ENCODE data around the gene SLC2A10.
A peak's percentile ranks its signal among the peaks of the same experiment; 100 is the strongest.

Gene SLC2A10

DNA sequence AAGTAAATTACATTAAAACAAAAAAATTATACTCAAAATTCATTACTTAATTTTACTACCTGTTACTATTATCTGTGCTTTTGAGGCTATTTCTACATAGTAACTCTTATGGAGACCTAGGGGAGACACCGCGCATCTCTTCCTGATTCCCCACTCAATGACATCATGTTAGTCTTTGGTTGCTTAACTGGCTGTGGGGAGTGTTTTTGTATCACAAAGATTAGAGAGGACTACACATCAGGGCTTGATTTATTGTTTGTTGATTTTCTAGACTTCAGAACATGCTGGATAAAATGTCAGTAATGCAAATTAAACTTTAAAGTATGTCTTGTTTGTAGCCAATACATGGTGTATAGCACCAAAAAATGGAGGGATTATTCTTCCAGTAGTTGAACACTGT, 26.0 kb downstream of the SLC2A10 start:
- no peak for DNase-seq (ENCODE audit: low read depth, low spot score)

DNA sequence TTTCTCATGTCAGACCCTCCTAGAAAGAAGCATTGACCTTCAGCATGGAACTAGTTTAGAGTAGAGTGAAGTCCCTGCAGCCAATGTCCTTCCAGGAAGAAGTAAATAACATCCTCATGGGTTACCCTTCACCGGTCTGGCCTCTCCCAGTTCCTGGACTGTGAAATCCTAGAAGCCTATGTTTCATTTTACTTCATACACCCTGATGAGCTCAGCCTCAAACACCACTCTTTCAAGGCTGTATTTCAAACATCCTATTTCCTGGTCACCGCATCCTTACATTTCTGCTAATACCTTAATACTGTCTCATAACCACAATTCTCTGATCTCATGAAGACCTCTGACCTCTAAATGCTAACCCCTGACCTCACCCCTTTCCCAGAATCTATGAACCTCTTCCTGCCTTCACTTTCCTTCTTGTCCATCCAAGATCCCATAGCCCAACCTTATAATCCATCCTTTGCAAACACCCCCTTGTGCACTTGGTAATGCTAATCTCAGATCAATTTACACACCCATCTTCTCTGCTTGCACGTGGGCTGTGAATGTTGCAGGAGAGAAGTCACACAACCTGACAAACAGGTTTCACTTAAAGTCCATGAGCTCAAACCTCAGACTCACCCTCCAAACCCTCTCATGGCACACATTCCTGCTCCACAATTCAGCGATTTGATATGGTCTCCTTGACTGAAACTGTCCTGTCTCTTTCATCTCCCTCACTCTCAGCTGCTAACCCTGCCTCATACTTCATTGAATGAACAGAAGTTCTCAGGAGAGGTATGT, 30.2 kb downstream of the SLC2A10 start:
- no peak for DNase-seq (ENCODE audit: low read depth, low spot score)

DNA sequence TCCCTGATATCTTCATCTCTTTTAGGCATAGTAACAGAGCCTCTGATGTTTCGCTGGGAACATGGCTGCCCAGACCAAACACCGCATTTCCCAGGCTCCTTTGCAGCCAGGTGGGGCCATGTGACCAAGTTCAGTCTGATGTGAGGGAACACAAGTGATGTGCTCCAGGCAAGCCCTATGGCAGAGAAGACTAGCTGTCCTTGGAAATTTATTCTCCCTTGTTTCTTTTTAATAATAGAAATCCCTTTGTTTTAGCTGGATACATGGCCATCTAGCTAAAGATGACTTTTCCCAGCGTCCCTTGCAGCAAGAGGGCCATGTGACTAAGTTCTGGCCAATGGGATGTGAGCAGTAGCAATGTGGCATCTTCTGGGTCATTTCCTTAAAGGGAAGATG, 30.8 kb downstream of the SLC2A10 start:
- no peak for DNase-seq (ENCODE audit: low read depth, low spot score)

DNA sequence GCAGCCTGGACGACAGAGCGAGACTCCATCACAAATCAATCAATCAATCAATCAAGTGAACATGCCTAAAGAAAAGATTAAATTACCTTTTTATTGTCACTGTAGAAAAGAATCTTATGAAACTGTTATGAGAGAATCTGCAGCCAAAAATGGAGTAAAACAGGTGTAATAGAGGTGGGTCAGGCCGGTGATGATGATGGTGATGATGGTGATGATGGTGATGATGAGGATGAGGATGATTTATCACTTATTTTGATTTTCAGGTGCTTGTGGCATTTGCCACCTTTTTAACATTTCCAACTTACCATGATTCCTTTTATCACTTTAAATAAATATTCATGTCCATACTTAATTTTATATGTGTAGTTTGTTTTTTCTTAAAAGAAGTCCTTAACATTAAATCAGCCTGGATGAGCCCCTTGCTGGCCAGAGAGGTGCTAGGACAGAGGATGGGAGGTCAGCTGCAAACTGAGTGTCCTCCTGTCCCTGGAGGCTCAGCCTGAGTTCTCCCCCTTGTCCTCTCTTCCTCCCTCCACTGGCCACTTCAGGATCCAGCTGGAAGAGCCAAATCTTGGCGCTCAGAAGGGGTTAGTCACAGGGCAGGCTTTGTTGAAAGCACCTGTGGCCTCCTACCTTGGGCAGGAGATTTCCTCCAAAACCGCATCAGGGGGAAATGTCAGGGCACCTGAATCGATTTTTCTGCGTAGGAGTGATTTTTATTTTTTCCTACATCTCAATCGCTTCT, 32.6 kb downstream of the SLC2A10 start:
- no peak for DNase-seq (ENCODE audit: low read depth, low spot score)

DNA sequence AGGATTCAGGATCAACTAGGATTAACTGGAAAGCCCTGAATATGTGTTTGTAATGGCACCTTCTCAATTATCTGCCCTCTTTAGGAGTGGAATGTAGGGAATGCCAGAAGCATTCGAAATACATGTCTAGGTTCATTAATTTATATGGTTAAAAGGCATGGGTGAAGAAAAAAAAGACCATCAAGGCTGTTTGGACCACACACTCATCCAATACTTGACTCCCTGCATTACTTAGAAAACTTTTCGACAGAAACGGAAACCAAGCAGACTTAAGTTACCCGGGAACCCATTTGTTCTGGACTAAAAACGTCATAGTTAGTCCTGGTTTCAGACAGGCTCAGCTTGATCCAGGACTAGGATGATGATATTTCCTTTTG, 33.2 kb downstream of the SLC2A10 start:
- no peak for DNase-seq (ENCODE audit: low read depth, low spot score)

DNA sequence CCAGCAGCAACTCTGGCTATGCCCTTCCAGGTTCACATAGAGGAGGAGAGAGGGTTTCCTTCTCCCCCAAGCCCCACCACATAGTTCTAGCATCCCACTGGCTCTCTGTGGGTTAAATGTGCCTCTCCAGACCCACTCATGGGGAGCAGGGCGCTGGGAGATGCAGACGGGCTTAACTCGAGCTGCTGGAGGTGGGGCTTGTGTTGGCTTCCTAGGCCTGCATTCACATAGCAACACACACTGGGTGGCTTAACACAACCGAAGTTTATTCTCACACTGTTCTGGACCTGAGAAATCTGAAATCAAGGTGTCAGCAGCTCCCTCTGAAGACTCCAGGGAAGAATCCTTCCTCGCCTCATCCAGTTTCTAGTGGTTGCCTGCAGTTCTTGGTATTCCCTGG, 33.6 kb downstream of the SLC2A10 start:
- DNase-seq (ENCODE audit: low read depth, low spot score): no peak

DNA sequence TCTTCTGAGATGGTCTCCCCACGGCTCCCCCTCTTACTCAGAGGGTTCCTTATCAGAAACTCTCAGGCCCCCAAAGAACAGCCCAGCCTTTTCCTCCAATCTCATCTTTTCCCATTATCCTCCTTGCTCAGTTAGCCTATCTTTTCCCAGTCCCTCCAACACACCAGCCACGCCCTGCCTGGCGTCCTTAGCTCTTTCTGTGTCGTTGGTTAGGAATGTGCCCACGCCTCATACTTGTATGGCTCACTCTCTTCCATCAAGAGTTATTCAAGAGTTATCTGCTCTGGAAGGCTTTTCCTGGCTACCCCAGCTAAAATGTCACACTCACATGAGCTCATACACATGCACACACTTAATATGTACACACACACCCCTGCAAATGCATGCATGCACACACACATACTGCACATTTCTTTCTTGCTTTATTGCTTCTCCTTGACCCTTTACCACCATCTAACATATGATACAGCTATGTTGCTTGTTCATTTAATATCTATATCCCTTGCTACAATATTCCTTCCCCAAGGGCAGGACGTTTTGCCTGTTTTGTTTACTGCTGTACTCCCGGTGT, 37.6 kb downstream of the SLC2A10 start:
- DNase-seq (ENCODE audit: low read depth, low spot score): no peak

DNA sequence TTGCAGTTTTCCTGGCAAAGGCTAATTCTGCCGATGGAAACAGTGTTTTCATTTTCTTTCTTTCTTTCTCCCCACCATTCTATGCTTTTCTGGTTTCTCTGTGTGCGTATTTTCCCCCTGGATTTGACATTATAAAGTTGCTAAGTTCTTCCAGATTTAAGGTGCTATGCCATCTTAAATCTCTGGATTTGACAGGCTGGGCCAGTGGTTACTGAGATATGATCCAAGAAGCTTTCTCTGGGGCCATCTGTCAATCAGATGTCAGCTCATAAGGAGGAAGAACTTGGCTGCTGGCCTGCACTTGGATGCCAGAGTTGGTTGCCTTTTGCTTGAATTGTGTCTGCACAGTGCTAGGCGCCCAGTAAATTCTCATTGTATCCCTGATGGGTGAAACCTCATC, 39.7 kb downstream of the SLC2A10 start:
- DNase-seq (ENCODE audit: low read depth, low spot score): no peak

DNA sequence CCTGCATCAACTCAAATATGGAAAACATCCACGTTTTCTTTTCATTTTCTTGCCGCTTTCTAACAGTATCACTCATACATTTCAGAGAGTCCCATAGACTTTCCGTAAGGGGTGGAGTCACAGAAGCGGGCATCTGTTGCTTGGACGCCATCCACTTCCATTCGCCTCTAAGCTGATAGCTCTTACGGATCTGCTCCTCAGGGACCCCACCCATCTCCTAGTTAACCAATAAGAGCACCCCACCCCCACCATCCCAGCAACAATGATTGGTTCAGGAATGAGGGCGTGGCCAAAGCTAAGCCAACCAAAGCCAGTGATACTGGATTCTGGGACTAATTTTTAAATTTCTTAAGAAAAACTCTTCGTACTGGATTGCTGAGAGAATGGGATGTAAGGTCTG, 42.4 kb downstream of the SLC2A10 start:
- no peak for DNase-seq (ENCODE audit: low read depth, low spot score)

DNA sequence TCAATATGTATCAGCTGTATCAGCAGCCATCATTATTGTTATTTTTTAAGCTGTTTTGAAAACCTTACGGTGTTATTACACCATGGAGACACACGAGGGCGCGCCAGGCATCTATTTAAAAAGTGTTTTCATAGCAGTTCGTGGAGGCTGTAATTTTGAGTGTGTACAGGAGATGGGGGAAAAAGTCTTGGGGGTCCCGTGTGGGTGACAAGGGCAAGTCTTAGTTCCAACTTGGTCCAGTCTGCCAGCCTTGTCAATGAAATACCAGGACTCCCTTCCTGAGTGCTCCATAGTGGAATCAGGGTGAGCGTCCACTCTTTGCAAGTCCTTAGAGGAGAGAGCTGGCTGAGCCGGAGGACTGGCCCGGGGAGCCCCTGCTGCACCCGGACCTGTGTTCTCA, 43.3 kb downstream of the SLC2A10 start:
- DNase-seq (ENCODE audit: low read depth, low spot score): peak; percentile 20

DNA sequence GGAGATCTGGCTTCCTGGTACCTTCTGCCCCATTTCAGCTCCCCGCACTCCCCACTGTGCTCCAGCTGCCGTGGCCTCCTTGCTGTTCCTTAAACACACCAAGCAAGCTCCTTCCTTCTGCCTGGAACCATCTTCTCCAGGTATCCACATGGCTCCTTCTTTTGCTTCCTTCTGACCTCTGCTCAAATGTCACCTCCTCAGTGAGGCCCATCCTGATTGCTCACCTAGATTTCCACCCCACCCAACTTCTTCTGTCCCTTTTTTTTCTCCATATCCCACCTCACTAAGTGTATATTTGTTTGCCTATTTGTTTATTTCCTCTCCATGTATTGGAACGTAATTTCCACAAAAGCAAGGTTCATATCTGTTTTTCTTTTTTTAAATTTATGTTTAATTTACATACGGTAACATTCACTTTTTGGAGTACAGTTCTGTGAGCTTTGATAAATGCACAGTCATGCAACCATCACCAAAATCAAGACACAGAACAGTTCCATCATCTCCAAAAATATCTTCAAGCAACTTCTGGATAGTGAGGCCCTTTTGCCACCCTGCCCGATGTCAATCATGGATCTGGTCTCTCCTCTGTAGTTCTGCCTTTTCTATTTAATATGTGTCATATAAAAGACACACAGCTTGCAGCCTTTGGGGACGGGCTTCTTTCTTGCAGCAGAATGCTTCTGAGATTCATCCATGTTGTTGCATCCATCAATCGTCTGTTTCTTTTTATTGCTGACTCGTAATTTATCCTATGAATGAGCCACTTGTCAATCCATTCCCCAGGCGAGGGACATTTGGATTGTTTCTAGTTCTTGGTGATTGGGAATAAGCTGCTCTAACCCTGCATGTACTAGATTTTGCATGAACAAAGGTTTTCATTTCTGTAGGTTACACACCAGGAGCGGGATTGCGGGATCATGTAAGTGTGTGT, 46.3 kb downstream of the SLC2A10 start:
- DNase-seq (ENCODE audit: low read depth, low spot score): no peak

DNA sequence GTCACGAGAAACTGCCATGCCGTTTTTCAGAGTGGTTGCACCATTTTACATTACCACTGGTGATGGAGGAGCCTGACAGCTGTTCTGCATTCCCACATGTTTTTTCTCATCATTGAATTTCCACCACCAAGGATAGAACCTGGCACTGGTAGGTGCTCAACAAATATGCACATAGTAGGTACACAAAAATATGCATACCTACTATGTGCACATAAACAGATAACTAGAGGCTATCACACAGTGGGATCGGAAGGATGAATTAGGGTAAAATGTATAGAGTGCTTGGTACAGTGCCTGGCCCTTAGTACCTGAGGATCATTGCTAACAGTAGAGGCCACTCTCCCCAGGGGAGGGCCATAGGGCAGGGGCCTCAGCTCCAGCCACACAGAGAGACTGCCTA, 47.0 kb downstream of the SLC2A10 start:
- no peak for DNase-seq (ENCODE audit: low read depth, low spot score)

DNA sequence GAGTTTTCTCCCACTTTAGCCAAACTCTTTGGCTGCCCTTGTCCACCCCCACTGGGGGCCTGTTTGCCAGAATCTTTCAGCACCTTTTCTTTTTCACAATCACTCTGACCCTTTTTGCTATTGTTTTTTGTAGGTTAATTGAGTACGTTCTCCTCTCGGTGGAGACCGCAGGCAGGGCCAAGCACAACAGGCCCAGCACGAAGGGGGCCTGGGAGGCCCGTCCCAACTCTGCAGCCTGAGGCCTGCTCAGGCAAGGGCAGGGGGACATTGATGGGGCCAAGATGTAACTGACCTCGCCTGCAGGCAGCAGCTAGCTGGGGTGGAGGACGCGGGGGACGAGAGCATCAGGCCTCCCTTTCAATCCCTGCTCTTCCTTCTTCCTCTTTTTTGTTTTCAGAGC, 47.7 kb downstream of the SLC2A10 start:
- DNase-seq (ENCODE audit: low read depth, low spot score): peak; percentile 24

DNA sequence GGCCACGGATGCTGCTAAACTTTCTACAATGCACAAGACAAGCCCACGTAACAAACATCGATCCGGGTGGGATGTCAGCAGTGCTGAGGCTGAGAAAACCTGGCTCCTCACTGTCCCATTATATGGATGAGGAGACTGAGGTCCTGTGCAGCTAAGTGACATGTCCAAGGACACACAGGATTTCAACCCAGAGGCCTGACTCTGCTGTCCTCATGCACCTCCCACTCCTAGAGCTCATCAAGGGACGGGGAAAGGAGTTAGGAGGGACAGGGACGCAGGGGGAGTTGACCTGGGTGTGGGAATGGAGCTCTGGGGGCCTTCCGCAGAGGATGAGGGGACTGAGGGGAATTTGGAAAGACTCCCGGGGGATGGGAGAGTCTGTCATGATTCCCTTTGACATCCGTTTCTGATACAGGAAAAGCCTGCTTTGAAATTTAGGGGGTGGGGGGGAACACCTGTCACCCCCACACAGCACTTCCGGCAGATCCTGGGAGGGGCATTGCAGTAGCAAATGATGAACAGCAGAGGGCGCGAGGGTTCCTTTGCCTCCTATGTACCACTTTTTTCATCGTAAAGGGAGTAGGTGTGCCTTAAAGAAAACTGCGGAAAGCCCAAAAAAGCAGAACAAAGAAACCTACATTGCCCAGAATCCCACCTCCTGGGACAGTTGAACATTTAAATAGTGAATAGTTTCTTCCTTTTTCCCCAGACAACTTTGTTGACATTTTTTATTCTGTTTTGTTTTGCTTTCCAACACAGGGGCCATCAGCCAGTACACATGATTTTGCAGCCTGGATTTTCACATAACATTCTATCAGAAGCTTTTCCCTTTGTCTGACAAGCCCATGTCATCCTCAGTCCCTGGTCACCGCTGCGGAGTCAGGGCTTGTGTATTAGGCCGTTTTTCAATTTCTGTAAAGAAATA, 48.6 kb downstream of the SLC2A10 start:
- DNase-seq (ENCODE audit: low read depth, low spot score): peak; percentile 25

DNA sequence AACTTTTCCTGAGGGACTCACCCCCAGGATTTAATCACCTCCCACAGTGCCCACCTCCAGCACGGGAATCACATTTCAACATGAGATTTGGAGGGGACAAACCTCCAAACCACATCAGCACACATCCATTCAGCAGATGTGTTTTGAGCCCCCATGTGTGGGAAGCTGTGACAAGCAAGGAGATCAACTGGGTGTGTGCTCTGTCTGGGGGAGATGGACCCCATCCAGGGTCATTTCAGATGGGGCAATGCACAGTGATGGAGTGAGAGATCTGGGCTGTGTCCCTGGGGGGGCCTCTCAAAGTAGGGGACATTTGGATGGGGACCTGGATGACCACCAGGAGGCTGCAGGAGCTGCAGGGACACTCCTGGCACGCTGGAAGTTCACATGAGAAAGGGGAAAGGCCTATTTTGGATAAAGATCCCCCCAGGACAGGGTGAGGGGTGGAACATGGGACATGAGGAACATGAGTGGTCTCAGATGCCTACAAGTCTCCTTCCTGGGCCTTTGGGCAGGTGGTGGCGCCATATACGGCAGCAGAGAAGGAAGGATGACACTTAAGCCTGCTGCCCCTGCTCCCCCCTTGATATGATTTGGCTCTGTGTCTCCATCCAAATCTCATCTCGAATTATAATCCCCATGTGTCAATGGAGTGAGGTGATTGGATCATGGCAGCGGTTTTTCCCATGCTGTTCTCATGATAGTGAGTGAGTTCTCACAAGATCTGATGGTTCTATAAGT, 49.6 kb downstream of the SLC2A10 start:
- DNase-seq (ENCODE audit: low read depth, low spot score): no peak

DNA sequence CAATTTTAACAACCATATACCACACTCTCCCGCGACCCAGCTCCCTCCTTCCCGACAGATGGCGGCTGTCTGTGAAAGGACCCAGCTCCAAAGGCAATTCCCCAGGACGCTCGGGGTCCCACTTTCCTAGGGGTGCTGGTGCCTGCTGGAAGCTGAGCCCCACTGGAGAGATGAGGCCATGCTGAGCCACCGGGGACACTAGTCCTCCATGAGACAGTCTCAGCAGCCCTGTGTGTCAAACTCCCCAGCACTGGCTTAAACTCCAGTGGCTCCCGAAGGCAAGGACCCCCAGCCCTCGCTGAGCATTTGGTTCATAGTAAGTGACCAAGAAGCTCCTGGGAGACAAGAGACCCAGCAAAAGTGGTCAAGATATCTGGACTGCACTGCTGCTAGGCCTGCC, 52.1 kb downstream of the SLC2A10 start:
- no peak for DNase-seq (ENCODE audit: low read depth, low spot score)

DNA sequence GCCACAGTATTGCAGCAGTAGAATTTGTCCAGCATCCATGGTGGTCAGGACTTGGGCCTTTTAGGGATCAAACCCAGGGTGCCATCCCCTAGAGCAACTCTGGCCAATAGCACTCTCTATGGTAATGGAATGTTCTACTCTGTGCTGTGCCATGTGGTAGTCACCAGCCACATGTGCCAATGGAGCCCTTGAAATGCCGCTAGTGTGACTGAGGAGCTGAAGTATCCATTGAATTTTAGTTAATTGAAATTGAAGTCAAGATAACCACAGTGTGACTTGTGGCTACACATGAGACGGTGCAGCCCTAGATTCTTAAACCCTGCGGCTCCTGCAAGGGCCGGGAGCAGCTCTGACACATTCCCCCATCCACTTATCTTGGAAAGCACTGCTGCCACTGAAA, 54.6 kb downstream of the SLC2A10 start:
- DNase-seq (ENCODE audit: low read depth, low spot score): no peak

DNA sequence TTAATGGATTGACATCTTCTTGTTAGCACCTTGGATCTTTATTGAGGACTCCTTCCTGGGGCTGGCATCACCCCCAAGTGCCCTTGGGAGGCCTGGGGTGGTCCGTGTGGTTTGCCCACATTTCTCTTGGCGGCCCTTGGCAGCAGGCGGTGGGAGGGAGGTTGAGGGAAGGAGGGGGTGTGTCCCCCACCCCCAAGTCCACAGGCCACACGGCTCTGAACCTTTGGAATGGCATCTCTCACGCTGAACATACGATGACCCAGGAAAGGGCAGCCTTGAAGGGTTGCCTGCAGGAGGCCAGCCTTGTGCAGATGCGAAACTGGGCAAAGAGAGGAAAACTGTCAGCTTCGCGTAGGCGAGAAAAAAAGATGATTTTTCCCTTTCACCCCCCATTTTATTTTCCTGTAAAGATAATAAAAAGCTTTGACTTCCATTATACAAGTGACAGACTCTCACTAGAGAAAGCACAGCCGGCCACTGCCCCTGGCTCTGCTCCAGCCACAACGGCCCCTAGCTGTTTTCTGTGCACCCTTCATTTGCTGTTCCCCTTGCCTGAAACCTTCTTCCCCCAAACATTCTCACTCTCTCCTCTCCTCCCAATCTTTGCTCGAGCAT, 56.2 kb downstream of the SLC2A10 start:
- no peak for DNase-seq (ENCODE audit: low read depth, low spot score)

DNA sequence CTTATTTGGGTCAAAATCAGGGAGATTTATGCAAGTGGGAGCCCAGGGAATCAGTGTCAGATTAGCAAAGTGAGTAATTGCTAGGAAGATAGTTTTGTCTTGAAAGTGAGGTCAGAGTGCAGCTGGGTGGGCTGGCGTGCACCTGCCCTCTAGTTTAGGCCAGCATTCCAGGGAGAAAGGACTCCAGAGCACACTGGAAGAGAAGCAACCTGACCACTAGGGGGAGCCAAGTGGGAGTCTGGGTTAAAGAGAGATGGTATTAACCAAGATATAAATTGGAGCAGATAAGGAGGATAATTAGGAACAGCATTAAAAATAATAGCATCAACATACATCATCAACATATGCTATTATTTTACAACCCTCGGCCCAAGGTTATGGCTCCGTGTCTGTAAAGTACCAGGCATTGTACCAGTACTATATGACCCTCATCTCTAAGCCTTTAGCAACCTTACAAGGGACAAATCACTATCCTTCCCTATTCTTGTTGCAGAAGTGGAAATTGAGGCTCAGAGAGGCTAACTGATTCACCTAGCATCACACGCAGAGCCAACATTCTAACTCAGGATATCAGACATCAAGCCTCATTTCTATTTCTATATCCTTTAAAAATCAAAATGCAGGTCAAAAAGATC, 57.8 kb downstream of the SLC2A10 start:
- no peak for DNase-seq (ENCODE audit: low read depth, low spot score)
